ENCODE measurements around the gene NOM1.

Gene NOM1

GRCh38 chr7:156985101-156985992 lies 35.8 kb downstream of the NOM1 start:
- Histone ChIP-seq H4K20me1 (ENCODE audit: insufficient read depth, low read length) (no peaks in the 10 kb centered on the region), H3K36me3 (ENCODE audit: insufficient read depth, low read length) (peaks cover 4% of the 10 kb centered on the region; the same call in 1 of the 2 replicates), H3K27ac (ENCODE audit: low read length) (no peak overlapping the region), H3K27me3 (ENCODE audit: insufficient read depth, low read length, poor library complexity) (no peaks in the 10 kb centered on the region), H3K4me1 (ENCODE audit: insufficient read depth, low read length) (no peaks in the 10 kb centered on the region), H3K9me3 (ENCODE audit: insufficient read depth, low read length, severe bottlenecking) (no peaks in the 10 kb centered on the region), H3K79me2 (ENCODE audit: insufficient read depth, low read length) (no peaks in the 10 kb centered on the region), H3K4me2 (ENCODE audit: insufficient read depth, low read length) (no peak overlapping the region), H3K9ac (ENCODE audit: low read depth, low read length) (no peak overlapping the region), H3K4me3 (ENCODE audit: low read depth in 1 of 2, low read length in 2 of 2) (no peak overlapping the region), H2AFZ (ENCODE audit: low read depth, low read length) (no peak overlapping the region)
- TF ChIP-seq EZH2 (IDR thresholded peaks at IDR 0.05; ENCODE audit: borderline replicate concordance, low read depth, low read length, severe bottlenecking), result no peak
- TF ChIP-seq, protein P1, sequence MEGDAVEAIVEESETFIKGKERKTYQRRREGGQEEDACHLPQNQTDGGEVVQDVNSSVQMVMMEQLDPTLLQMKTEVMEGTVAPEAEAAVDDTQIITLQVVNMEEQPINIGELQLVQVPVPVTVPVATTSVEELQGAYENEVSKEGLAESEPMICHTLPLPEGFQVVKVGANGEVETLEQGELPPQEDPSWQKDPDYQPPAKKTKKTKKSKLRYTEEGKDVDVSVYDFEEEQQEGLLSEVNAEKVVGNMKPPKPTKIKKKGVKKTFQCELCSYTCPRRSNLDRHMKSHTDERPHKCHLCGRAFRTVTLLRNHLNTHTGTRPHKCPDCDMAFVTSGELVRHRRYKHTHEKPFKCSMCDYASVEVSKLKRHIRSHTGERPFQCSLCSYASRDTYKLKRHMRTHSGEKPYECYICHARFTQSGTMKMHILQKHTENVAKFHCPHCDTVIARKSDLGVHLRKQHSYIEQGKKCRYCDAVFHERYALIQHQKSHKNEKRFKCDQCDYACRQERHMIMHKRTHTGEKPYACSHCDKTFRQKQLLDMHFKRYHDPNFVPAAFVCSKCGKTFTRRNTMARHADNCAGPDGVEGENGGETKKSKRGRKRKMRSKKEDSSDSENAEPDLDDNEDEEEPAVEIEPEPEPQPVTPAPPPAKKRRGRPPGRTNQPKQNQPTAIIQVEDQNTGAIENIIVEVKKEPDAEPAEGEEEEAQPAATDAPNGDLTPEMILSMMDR (IDR thresholded peaks at IDR 0.05; ENCODE audit: borderline replicate concordance, extremely low read depth, low read length, poor library complexity, severe bottlenecking), result no peak
- no peak for DNase-seq
- ATAC-seq (ENCODE audit: insufficient read depth, low read depth), result no peak; the same call in 2 of the 3 replicates

DNA sequence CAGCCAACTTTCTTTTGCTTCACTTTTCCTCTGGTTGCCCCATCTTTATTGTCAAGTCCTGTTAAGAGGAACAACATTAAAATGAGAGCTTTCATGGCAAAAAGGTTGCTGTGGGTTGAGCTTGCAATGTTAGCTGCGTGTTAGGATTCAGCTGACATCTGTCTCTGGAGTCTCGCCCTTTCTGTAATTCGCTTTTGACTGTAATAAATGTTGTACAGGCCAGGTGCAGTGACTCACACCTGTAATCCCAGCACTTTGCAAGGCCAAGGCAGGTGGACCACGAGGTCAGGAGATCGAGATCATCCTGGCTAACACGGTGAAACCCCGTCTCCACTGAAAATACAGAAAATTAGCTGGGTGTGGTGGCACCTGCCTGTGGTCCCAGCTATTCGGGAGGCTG lies 36.9 kb downstream of the NOM1 start:
- ATAC-seq (ENCODE audit: insufficient read depth, low read depth), result no peak

DNA sequence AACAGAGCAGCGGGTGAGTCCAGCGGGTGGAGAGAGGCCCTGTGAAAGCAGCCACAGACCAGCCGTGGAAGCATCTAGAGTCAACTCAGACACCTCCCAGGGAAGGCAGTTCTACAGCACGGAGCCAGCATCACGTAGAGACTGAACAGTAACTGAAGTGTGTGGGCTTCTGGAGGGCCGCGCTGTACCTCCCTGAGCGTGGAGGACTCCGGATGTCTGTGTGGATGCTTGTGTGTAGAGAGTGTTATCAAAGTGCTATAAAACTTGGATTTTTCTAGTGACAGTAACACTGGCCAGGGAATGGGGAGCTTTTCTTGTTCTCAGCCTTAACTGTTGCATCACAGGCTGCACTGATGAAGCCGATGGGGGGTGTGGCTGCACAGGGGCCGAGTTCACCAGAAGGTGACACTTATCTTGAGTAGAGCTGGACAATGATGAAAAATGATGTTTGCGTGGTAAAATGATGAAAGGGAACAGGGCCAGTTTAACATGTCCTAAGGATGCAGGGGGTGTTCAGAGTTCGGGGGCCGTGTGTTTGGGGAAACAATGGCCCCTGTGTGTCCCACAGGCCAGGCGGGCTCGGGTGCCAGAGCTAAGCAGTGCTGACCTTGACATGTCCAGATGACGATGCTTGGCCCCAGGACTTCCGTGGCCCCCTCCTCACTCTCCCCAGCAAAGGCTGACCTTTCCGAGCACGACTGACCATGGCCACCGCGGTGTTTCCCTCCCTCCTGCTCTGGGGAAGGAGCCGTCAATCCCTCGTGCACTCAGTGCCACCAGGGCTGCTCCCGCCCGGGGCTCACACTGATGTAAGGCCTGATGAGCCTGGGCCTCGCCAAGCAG lies 39.1 kb downstream of the NOM1 start:
- Histone ChIP-seq H3K27ac (ENCODE audit: low read length) (no peak overlapping the region), H3K27me3 (ENCODE audit: insufficient read depth, low read length, poor library complexity) (no peaks in the 10 kb centered on the region), H2AFZ (ENCODE audit: low read depth, low read length) (no peak overlapping the region), H3K4me3 (ENCODE audit: low read depth in 1 of 2, low read length in 2 of 2) (no peak overlapping the region), H3K4me1 (ENCODE audit: insufficient read depth, low read length) (no peaks in the 10 kb centered on the region), H4K20me1 (ENCODE audit: insufficient read depth, low read length) (no peaks in the 10 kb centered on the region), H3K9me3 (ENCODE audit: insufficient read depth, low read length, severe bottlenecking) (no peaks in the 10 kb centered on the region), H3K36me3 (ENCODE audit: insufficient read depth, low read length) (no peaks in the 10 kb centered on the region), H3K4me2 (ENCODE audit: insufficient read depth, low read length) (no peak overlapping the region), H3K9ac (ENCODE audit: low read depth, low read length) (no peak overlapping the region), H3K79me2 (ENCODE audit: insufficient read depth, low read length) (no peaks in the 10 kb centered on the region)
- TF ChIP-seq EZH2 (IDR thresholded peaks at IDR 0.05; ENCODE audit: borderline replicate concordance, low read depth, low read length, severe bottlenecking), result no peak
- TF ChIP-seq, protein P1 (IDR thresholded peaks at IDR 0.05; ENCODE audit: borderline replicate concordance, extremely low read depth, low read length, poor library complexity, severe bottlenecking), result no peak
- ATAC-seq (ENCODE audit: insufficient read depth, low read depth) (no peak), DNase-seq (no peak)

More for the DNA sequence above, 36.9 kb downstream of the NOM1 start:
- Histone ChIP-seq H3K36me3 (ENCODE audit: insufficient read depth, low read length) (0 out of 2 replicates have a peak, but pooled peaks cover under 1% of the 10 kb centered on the region), H3K4me2 (ENCODE audit: insufficient read depth, low read length) (no peak overlapping the region), H3K27me3 (ENCODE audit: insufficient read depth, low read length, poor library complexity) (no peaks in the 10 kb centered on the region), H3K4me1 (ENCODE audit: insufficient read depth, low read length) (no peaks in the 10 kb centered on the region), H3K4me3 (ENCODE audit: low read depth in 1 of 2, low read length in 2 of 2) (no peak overlapping the region), H2AFZ (ENCODE audit: low read depth, low read length) (no peak overlapping the region), H3K79me2 (ENCODE audit: insufficient read depth, low read length) (no peaks in the 10 kb centered on the region), H3K9me3 (ENCODE audit: insufficient read depth, low read length, severe bottlenecking) (no peaks in the 10 kb centered on the region), H4K20me1 (ENCODE audit: insufficient read depth, low read length) (no peaks in the 10 kb centered on the region), H3K9ac (ENCODE audit: low read depth, low read length) (no peak overlapping the region), H3K27ac (ENCODE audit: low read length) (no peak overlapping the region)
- no peak for DNase-seq
- TF ChIP-seq, protein P1 (IDR thresholded peaks at IDR 0.05; ENCODE audit: borderline replicate concordance, extremely low read depth, low read length, poor library complexity, severe bottlenecking), result no peak
- TF ChIP-seq EZH2 (IDR thresholded peaks at IDR 0.05; ENCODE audit: borderline replicate concordance, low read depth, low read length, severe bottlenecking), result no peak
